HCT116 (cell line): ENCODE measurements around the gene CHKA. TPM values are rescaled to one million over a fixed set of nuclear protein-coding genes. Genes with fewer than 3 reads are reported as not detected.
A peak's percentile ranks its signal among the peaks of the same experiment; 100 is the strongest.

Source experiments
- ATAC-seq: fragments of 200-7000 bp; cut with Tn5 transposase; 2 replicates; pipeline ENCODE4 v1.9.1; 2020; ENCODE audit warnings: mild to moderate bottlenecking, moderate library complexity
- BruUV-seq: library from RNA; stranded (reverse); fragments of 400-500 nt; replicated peaks from 2 replicates; lab custom pipeline; 2021; lab: Mats Ljungman, UMichigan
- CTCF ChIA-PET: fragments of 300-600 bp; sonication (Branson Sonifier 250); formaldehyde crosslinking; loops from one replicate; lab custom pipeline; 2021; ENCODE audit warnings: antibody characterized with exemption; lab: Charles Lee
- POLR2A ChIA-PET: fragments of 300-600, 350-600 bp; sonication (Branson Sonifier 250); formaldehyde crosslinking; loops from one replicate; lab custom pipeline; 2021; ENCODE audit warnings: antibody characterized with exemption; lab: Charles Lee
- RAD21 ChIA-PET, 2 experiments: fragments of 300-600 bp; sonication (Branson Sonifier 250); formaldehyde crosslinking; loops; one replicate each; lab custom pipeline; 2023; ENCODE audit warnings: low total read pairs in 2 of 2; ENCODE audit not compliant: uncharacterized antibody in 2 of 2, unreplicated experiment in 2 of 2, low non-redundant PET in 1 of 2; lab: Charles Lee
- DNase-seq: peaks from one replicate; pipeline ENCODE4 v3.0.0-alpha.2; 2010; ENCODE audit warnings: low read depth, low spot score
- H2AFZ ChIP-seq: fragments of 200-600 bp; shearing (Covaris generic), sonication (generic); 2 replicates; pipeline ENCODE4 v1.6.1; 2017; ENCODE audit warnings: low read depth, mixed run types, mixed read lengths, antibody characterized with exemption, low read length; ENCODE audit not compliant: poor library complexity, severe bottlenecking
- H3K27ac ChIP-seq: 2 replicates; pipeline ENCODE4 v1.5.1; 2012; ENCODE audit warnings: low read depth, low read length
- H3K27me3 ChIP-seq: fragments of 200-600 bp; sonication (generic); 2 replicates; pipeline ENCODE4 v1.6.1; 2016; ENCODE audit warnings: mixed run types, low read length, mixed read lengths; ENCODE audit not compliant: insufficient read depth
- H3K36me3 ChIP-seq, 2 experiments: fragments of 200-500 bp in 1 of 2; fragments of 200-600 bp in 1 of 2; sonication (Bioruptor generic) in 1 of 2; sonication (generic) in 1 of 2; 2 replicates each; pipeline versions ENCODE4 v1.5.1 to v1.6.1; 2014 to 2016; ENCODE audit warnings: low read length in 2 of 2, inconsistent platforms in 1 of 2, mixed read lengths in 1 of 2, mixed run types in 1 of 2; ENCODE audit not compliant: insufficient read depth in 2 of 2, control insufficient read depth in 1 of 2
- H3K4me1 ChIP-seq, 2 experiments: fragments of 200-600 bp in 1 of 2; sonication (generic) in 1 of 2; 2 replicates each; pipeline versions ENCODE4 v1.5.1 to v1.6.1; 2012 to 2017; ENCODE audit warnings: low read length in 2 of 2, inconsistent platforms in 1 of 2, mild to moderate bottlenecking in 1 of 2, mixed read lengths in 1 of 2, mixed run types in 1 of 2, moderate library complexity in 1 of 2; ENCODE audit not compliant: insufficient read depth in 2 of 2, control insufficient read depth in 1 of 2
- H3K4me2 ChIP-seq: fragments of 200-600 bp; sonication (generic); 2 replicates; pipeline ENCODE4 v1.6.1; 2017; ENCODE audit warnings: mixed run types, low read length, mixed read lengths
- H3K4me3 ChIP-seq, 2 experiments: fragments of 200-600 bp in 1 of 2; sonication (generic) in 1 of 2; replicated peaks in 1 of 2; 2 replicates each; pipeline ENCODE4 v1.5.1; 2011 to 2016; ENCODE audit warnings: low read length in 2 of 2, control low read depth in 1 of 2, low read depth in 1 of 2, mild to moderate bottlenecking in 1 of 2, mixed read lengths in 1 of 2, mixed run types in 1 of 2
- H3K79me2 ChIP-seq: fragments of 200-600 bp; sonication (generic); 2 replicates; pipeline ENCODE4 v1.6.1; 2017; ENCODE audit warnings: mild to moderate bottlenecking, mixed run types, low read length, moderate library complexity, mixed read lengths; ENCODE audit not compliant: insufficient read depth
- H3K9ac ChIP-seq: fragments of 200-600 bp; sonication (generic); 2 replicates; pipeline ENCODE4 v1.6.1; 2016; ENCODE audit warnings: low read length, mixed read lengths
- H3K9me2 ChIP-seq: fragments of 200-600 bp; sonication (generic), shearing (Covaris generic); 2 replicates; pipeline ENCODE4 v1.6.1; 2017; ENCODE audit warnings: mixed run types, mild to moderate bottlenecking, moderate library complexity; ENCODE audit not compliant: insufficient read depth
- H3K9me3 ChIP-seq, 2 experiments: fragments of 200-500 bp in 1 of 2; fragments of 200-600 bp in 1 of 2; sonication (Bioruptor generic) in 1 of 2; sonication (generic) in 1 of 2; 2 replicates each; pipeline ENCODE4 v1.6.1; 2014 to 2017; ENCODE audit warnings: low read length in 2 of 2, mixed read lengths in 2 of 2, inconsistent platforms in 1 of 2, low read depth in 1 of 2, mild to moderate bottlenecking in 1 of 2, mixed run types in 1 of 2, moderate library complexity in 1 of 2; ENCODE audit not compliant: control insufficient read depth in 1 of 2, insufficient read depth in 1 of 2
- H4K20me1 ChIP-seq: fragments of 200-600 bp; sonication (generic), shearing (Covaris generic); 2 replicates; pipeline ENCODE4 v1.6.1; 2017; ENCODE audit warnings: mixed run types, mild to moderate bottlenecking, moderate library complexity; ENCODE audit not compliant: insufficient read depth
- CBX3 ChIP-seq: IDR thresholded peaks from 2 replicates; pipeline ENCODE4 v1.6.1; 2012; ENCODE audit warnings: low read depth
- CEBPB ChIP-seq: IDR thresholded peaks from 2 replicates; pipeline ENCODE4 v1.6.1; 2012; ENCODE audit warnings: low read depth
- CTCF ChIP-seq, 3 experiments: fragments of 200-600 bp in 1 of 3; sonication (generic) in 1 of 3; IDR thresholded peaks in 2 of 3; conservative IDR thresholded peaks in 1 of 3; 2 replicates each; pipeline ENCODE4 v1.5.1; 2012 to 2017; ENCODE audit warnings: low read depth in 2 of 3, low read length in 2 of 3, antibody characterized with exemption in 1 of 3, borderline replicate concordance in 1 of 3, control low read depth in 1 of 3, mild to moderate bottlenecking in 1 of 3, mixed read lengths in 1 of 3, mixed run types in 1 of 3, moderate library complexity in 1 of 3; ENCODE audit not compliant: insufficient read depth in 1 of 3
- EGR1 ChIP-seq: IDR thresholded peaks from 2 replicates; pipeline ENCODE4 v1.6.1; 2012; ENCODE audit warnings: low read depth
- ELF1 ChIP-seq: IDR thresholded peaks from 2 replicates; pipeline ENCODE4 v1.6.1; 2012; ENCODE audit warnings: low read depth, borderline replicate concordance
- EZH2phosphoT487 ChIP-seq: fragments of 200-600 bp; IDR thresholded peaks from 2 replicates; pipeline ENCODE4 v1.6.1; 2018; ENCODE audit warnings: antibody characterized with exemption, borderline replicate concordance
- MAX ChIP-seq: IDR thresholded peaks from 2 replicates; pipeline ENCODE4 v1.6.1; 2012
- POLR2A ChIP-seq: IDR thresholded peaks from 2 replicates; pipeline ENCODE4 v1.7.0; 2011; ENCODE audit warnings: borderline replicate concordance; ENCODE audit not compliant: insufficient read depth, insufficient read length; ENCODE audit errors: extremely low read depth
- POLR2AphosphoS5 ChIP-seq: IDR thresholded peaks from 2 replicates; pipeline ENCODE4 v1.6.1; 2011; ENCODE audit warnings: mild to moderate bottlenecking, low read depth, low read length, moderate library complexity
- RAD21 ChIP-seq: IDR thresholded peaks from 2 replicates; pipeline ENCODE4 v1.6.1; 2012; ENCODE audit warnings: low read depth, mild to moderate bottlenecking
- REST ChIP-seq: IDR thresholded peaks from 2 replicates; pipeline ENCODE4 v1.6.1; 2012; ENCODE audit warnings: low read depth
- SRF ChIP-seq: IDR thresholded peaks from 2 replicates; pipeline ENCODE4 v1.6.1; 2012; ENCODE audit warnings: low read depth
- TCF7L2 ChIP-seq: IDR thresholded peaks from 2 replicates; pipeline ENCODE4 v1.7.0; 2011; ENCODE audit warnings: borderline replicate concordance, inconsistent platforms; ENCODE audit not compliant: insufficient read depth, insufficient read length; ENCODE audit errors: extremely low read depth
- YY1 ChIP-seq: IDR thresholded peaks from 2 replicates; pipeline ENCODE4 v1.6.1; 2011; ENCODE audit warnings: low read length, low read depth, moderate library complexity, mild to moderate bottlenecking; ENCODE audit not compliant: insufficient replicate concordance; ENCODE audit errors: extremely low read depth
- ZNF274 ChIP-seq: fragments of 200-500 bp; sonication (Bioruptor generic); IDR thresholded peaks from 2 replicates; pipeline ENCODE4 v1.6.1; 2014; ENCODE audit warnings: mild to moderate bottlenecking, low read depth, low read length, inconsistent platforms
- intact Hi-C: fragments of 100-400 bp; cut with micrococcal nuclease; formaldehyde crosslinking; loops from 2 replicates; pipeline ENCODE4 v1.10.0; 2022
- total RNA-seq: library from RNA; stranded (reverse); gene quantifications from one replicate; pipeline ENCODE4 v1.2.1, GENCODE V29; 2021; ENCODE audit not compliant: unreplicated experiment
- TF ChIP-seq, protein P1 (sequence below): IDR thresholded peaks from 2 replicates; pipeline ENCODE4 v1.6.1; 2011; ENCODE audit warnings: mild to moderate bottlenecking, low read length, moderate library complexity; ENCODE audit not compliant: insufficient replicate concordance; ENCODE audit errors: extremely low read depth

The CHKA gene
- total RNA-seq, 1 experiment from 2014 or later: 33.1 TPM

- H3K4me3 ChIP-seq: no peak overlapping the region
- BruUV-seq: no TSS peak
- no peak overlapping the region for H2AFZ ChIP-seq
- CTCF ChIA-PET: no interaction called here
- TF ChIP-seq TCF7L2 (no peak), EZH2phosphoT487 (no peak), POLR2A (no peak), ZNF274 (no peak), MAX (no peak), CTCF (IDR thresholded peaks at IDR 0.05 in 2 of 3, conservative IDR thresholded peaks at IDR 0.05 in 1 of 3; ENCODE audit: borderline replicate concordance in 1 of 3, insufficient read depth in 1 of 3, low read depth in 2 of 3, low read length in 2 of 3) (no peak), CBX3 (no peak), EGR1 (no peak), POLR2AphosphoS5 (no peak), CEBPB (no peak), SRF (no peak), YY1 (no peak), ELF1 (no peak), REST (no peak), RAD21 (no peak)
- TF ChIP-seq, protein P1, sequence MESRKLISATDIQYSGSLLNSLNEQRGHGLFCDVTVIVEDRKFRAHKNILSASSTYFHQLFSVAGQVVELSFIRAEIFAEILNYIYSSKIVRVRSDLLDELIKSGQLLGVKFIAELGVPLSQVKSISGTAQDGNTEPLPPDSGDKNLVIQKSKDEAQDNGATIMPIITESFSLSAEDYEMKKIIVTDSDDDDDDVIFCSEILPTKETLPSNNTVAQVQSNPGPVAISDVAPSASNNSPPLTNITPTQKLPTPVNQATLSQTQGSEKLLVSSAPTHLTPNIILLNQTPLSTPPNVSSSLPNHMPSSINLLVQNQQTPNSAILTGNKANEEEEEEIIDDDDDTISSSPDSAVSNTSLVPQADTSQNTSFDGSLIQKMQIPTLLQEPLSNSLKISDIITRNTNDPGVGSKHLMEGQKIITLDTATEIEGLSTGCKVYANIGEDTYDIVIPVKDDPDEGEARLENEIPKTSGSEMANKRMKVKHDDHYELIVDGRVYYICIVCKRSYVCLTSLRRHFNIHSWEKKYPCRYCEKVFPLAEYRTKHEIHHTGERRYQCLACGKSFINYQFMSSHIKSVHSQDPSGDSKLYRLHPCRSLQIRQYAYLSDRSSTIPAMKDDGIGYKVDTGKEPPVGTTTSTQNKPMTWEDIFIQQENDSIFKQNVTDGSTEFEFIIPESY: no peak
- no peaks in the 10 kb centered on the region for H3K4me1 ChIP-seq
- DNase-seq: no peak
- POLR2A ChIA-PET: no interaction called here
- H3K9me2 ChIP-seq: no peaks in the 10 kb centered on the region
- no peak overlapping the region for H3K9ac ChIP-seq
- RAD21 ChIA-PET: interaction anchor here in 1 of 2 experiments (0.7 kb wide), 1 partner anchor 39 kb away, joined by 3 read pairs; no protein-coding TSS in a partner anchor
- H4K20me1 ChIP-seq: no peaks in the 10 kb centered on the region
- H3K36me3 ChIP-seq: no peaks in the 10 kb centered on the region; a peak in 1 of 4 replicates
- no peak overlapping the region for H3K27ac ChIP-seq
- H3K4me2 ChIP-seq: no peak overlapping the region
- no peaks in the 10 kb centered on the region for H3K9me3 ChIP-seq
- no peaks in the 10 kb centered on the region for H3K79me2 ChIP-seq
- ATAC-seq: 0 out of 2 replicates have a peak, but pooled peaks have one; percentile 7
- intact Hi-C loops: no loop called here
- H3K27me3 ChIP-seq: no peaks in the 10 kb centered on the region
Observed at GRCh38 chr11:68052137-68052873, 68.9 kb downstream of the CHKA start.
